Neural cell (in vitro differentiated cells): ENCODE data around the gene GNAS.

ENCODE experiments used
- CTCF ChIP-seq: fragments of 450-650 bp; IDR thresholded peaks from 2 replicates; pipeline ENCODE4 v1.5.1; 2014; ENCODE audit warnings: antibody characterized with exemption, mild to moderate bottlenecking, moderate library complexity; ENCODE audit not compliant: poor library complexity, severe bottlenecking
- EP300 ChIP-seq: fragments of 450-650 bp; conservative IDR thresholded peaks from 2 replicates; pipeline ENCODE4 v1.6.1; 2014; ENCODE audit warnings: antibody characterized with exemption, mild to moderate bottlenecking, moderate library complexity; ENCODE audit not compliant: poor library complexity, severe bottlenecking
- EZH2 ChIP-seq: fragments of 200-600, 300-800 bp; shearing (Covaris generic), sonication (generic); IDR thresholded peaks from 2 replicates; pipeline ENCODE4 v1.6.1; 2014; ENCODE audit warnings: antibody characterized with exemption, low read length, borderline replicate concordance, mild to moderate bottlenecking; ENCODE audit not compliant: insufficient read depth, poor library complexity, severe bottlenecking
- MXI1 ChIP-seq: fragments of 450-650 bp; conservative IDR thresholded peaks from 2 replicates; pipeline ENCODE4 v1.6.1; 2014; ENCODE audit warnings: antibody characterized with exemption, mild to moderate bottlenecking; ENCODE audit not compliant: poor library complexity, severe bottlenecking
- POLR2AphosphoS5 ChIP-seq: IDR thresholded peaks from 2 replicates; pipeline ENCODE4 v1.6.1; 2012
- REST ChIP-seq: IDR thresholded peaks from 2 replicates; pipeline ENCODE4 v1.6.1; 2012; ENCODE audit warnings: borderline replicate concordance
- TAF1 ChIP-seq: IDR thresholded peaks from 2 replicates; pipeline ENCODE4 v1.6.1; 2012; ENCODE audit warnings: low read depth

DNA sequence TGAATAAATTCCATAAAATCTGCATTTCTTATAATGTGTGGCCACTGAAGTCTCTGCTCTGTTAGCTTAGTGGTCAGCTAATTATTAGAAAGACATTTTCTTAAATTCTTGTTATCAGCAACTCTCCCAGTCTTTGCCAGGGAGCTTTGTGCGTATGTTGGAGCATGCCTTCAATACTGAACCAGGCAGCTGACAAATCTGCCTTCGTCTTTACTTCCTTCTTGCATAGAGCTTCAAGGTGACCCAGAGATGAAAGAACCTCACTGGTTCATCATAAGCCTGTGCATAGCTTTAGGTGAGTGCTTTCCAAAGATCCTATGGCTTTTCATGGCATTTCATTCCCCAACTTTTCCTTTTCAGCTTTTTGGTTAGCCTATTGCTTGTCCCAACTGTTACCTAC is 85.6 kb downstream of the GNAS start:
- TF ChIP-seq POLR2AphosphoS5 (no peak), CTCF (no peak), EZH2 (no peak), REST (no peak), EP300 (no peak), MXI1 (no peak), TAF1 (no peak)
